Activated CD4-positive, alpha-beta T cell treated with anti-CD3 and anti-CD28 coated beads, Interleukin-2, amount 50 U/mL, for 4 hours (primary cell): Measurements from ENCODE around the gene WWP2.

Experiments
- DNase-seq, 2 experiments: peaks; one replicate each; pipeline ENCODE4 v3.0.0-alpha.2; 2020

The WWP2 gene

DNA sequence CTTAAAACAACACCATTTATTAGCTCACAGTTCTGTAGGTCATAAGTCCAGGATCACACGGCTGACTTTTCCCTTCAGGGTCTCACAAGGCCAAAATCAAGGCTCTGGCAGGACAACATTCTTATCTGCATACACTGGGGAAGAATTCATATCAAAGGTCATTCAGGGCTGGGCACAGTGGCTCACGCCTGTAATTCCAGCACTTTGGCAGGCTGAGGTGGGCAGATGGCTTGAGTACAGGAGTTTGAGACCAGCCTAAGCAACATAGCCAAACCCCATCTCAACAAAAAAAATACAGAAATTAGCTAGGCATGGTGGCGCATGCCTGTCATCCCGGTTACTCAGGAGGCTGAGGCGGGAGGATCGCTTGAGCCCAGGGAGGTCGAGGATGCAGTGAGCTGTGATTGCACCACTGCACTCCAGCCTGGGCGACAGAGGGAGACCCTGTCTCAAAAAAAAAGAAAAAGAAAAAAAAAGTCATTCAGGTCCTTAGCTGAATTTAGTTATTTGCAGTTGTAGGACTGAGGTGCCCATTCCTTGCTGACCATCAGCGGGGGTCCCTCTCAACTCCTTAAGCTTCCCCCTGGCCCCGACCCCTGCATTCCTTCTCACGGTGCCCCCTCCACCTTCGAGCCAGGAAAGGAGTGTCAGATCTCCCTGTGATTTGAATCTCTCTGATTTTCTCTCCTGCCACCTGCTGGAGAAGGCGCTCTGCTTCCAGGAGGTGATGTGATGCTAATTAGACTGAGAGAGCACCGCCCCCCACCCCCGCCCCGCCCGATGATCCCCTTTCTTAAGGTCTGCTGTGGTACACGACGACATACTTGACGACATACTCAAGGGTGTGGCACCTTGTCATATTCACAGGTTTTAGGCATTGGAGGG is 97.2 kb downstream of the WWP2 start:
- no peak for DNase-seq

DNA sequence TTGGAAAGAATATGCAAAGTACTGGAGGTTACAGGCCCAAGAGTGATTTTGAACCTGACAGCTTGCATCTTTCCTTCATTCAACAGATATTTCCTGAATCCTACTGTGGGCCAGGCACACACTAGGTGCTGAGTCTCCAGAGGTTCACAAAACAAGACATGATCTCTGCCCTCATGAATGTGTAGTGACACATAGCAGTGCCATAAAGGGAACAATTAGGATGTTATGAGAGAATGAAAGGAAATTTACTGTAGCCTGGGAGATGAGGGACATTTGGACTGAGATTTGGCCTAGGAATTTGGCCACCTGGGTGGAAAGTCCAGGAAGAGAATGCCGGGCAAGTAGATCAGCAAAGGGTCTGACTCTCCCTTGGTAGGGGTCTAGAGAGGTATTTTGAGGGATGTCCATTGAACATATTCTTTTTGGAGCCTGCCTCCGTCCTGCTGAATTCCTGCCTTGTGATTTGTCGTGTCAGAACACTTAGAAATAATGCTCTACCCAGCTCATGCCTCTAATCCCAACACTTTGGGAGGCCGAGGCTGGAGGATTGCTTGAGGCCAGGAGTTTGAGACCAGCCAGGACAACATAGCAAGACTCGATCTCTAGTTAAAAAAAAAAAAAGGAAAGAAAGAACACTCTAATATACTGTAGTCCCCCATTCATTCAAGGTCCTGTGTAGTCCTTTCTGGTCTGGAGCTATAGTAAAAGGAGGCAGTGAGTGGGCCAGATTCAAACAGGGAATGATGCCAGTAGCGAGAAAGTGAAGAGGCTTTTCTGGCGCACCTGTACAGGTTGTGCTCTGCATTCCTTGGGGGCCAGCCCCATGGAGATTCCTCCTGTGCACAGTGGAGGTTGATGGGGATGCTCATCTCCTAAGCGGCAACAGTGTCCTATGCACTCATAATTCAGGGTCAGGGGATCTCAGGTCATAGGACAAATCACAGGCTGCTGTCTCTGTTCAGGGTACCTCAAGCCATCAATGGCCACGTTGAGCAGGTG is 98.4 kb downstream of the WWP2 start:
- no peak for DNase-seq

DNA sequence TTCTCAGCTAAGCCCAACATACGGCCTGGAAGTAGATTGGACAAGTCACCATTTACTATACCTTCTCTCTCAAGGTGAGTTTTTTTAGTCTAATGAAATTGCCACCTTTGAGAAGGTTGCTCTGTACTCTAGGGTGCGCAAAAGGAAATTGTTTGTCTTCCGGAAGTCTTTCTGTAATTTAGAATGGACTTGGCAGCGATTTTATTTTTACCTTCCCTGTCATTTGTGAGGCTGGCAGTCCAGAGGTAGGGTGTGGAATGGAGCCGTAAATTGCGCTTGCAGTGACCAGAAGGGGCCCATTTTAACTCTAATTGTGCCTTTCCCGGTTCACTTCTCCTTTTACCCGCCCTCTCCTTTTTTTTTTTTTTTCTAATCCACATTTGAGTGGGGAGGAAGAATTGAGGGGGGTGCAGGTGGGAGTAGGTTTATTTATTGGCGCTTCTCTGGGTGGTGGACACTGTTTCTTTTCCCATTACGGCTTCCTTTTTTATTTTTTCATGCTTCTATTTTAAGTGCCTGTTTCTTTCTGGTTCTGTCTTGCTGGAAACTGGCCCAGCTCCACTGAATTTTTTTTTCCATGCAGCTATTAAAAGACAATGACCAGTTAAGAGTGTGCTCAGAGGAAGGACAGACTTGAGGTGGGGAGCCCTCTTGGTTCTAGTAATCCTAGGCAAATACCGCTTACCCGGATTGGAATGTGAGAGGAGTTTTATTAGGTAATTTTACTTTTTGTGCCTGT is 99.3 kb downstream of the WWP2 start:
- DNase-seq: no peak

DNA sequence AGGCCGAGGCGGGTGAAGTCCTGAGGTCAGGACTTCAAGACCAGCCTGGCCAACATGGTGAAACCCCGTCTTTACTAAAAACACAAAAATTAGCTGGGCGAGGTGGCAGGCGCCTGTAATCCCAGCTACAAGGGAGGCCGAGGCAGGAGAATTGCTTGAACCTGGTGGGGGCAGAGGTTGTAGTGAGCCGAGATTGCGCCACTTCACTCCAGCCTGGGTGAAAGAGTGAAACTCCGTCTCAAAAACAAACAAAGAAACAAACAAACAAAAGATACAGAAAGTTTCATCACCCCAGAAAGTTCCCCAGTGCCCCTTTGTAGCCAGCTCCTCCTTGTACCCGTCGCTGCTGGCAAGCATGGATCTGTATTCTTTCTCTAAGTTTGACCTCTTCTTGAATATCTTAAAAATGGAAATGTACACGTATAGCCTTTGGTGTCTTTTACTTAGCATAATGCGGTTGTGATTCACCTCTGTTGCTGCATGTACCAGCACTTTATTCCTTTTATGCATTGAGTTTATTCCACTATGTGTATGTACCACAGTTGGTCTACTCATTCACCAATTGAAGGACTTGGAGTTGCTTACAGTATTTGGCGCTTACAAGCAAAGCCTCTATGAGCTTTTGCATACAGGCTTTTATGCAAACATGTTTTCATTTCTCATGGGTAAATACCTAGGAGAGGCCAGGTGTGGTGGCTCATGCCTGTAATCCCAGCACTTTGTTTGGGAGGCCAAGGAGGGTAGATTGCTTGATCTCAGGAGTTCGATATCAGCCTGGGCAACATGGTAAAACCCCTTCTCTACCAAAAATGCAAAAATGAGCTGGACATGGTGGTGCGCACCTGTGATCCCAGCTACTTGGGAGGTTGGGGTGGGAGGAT is 101.5 kb downstream of the WWP2 start:
- no peak for DNase-seq

DNA sequence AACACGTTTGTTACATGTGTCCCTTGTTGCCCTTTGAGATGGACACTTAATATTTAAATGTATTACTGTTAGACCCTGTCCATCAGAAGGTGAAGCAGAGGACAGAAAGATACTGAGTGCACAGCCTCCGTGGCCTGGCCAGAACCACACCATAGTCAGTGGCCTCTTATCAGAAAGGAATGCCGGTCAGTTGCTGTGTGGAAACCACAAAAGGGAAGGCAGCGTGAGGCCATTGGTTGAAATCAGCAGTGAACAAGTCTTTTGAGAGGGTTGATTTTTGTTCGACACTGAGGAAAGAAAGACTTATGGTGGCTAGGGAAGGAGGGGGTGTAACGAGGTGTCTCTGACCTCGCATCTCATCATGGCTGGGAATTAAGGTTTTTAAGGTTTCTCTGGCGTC is 103.6 kb downstream of the WWP2 start:
- DNase-seq: no peak

DNA sequence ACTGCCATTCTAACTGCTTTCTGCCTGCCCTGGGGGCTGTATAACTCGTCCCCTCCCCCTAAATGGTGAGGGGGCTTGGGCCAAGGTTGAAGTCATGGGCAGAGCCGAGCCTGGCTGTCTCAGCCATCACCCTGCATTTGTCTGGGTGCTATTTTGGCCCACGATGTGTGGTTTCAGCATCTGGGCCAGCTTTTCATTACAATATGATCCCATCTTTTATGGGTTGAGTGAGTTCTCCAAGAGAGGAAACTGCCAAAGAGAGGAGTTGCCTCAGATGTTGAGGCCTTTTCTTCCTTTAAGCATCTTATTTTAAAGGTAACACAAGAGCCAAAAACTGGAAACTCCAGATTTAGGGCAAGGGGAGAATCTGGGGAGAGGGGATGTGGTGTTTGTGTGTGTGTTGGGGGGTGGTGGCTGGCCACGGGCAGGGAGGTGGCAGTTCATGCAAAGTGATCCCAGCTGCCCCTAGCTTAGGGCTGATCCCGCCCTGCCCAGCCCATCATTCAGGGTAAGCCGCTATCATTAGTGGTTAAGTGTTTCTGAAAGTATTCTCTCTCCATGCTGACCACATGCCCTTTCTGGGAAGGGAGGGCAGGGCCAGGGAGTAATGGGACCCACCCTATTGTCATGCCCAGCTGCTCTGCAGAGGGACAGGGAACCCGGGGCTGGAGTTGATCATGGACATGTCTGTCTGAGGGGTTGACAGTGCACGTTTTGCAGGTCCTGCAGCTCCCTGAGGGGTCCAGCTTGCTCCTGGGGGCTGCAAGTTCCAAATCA is 105.8 kb downstream of the WWP2 start:
- no peak for DNase-seq

DNA sequence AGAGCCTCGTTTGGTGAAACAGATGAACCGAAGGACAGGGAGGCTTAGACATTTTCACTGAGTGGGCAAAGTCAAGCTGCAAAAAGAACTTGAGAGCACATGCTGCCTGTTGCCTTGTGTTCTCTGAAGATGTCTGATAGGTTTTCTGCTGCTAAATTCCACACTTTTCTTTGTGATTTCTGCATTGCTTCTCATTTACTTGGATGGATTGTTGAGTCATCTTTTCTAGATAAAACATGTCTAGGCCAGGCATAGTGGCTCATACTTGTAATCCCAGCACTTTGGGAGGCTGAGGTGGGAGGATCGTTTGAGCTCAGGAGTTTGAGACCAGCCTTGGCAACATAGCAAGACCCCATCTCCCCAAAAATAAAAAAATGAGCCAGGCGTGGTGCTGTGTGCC is 108.6 kb downstream of the WWP2 start:
- no peak for DNase-seq

DNA sequence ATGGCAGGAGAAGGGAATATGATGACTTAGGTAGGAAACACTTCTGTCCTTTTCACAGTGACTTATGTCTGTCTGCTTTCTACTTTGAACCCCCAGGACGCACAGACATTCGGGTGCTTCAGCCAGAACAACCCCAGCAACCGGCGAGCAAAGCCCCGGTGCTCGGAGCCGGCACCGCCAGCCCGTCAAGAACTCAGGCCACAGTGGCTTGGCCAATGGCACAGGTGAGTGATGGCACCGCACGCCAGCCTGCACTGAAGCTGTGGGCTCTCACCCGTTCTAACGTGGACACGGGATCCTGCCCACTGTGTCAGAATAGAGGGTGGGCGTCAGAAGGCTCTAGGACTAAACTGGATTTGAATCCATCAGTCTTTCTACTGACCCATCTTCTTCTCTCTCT is 109.6 kb downstream of the WWP2 start:
- DNase-seq: no peak

DNA sequence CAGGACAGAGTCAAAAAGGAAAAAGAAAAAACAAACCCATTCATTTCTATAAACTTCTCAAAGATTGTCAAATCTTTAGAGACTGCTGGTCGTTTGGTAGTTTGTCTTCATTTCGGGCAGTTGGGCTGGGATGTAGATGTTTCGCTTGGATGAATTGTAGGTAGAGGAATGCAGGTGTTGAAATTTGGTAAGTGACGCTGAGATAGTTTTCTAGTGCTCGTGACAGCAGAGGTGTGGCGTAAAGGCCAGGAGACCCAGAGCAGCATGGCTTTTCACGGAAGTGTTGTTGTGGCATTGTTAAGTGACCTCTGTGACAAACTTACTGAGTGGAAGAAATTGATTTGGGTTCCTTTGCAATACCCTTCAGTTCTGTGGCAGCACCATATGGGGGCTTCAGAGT is 110.8 kb downstream of the WWP2 start:
- no peak for DNase-seq

DNA sequence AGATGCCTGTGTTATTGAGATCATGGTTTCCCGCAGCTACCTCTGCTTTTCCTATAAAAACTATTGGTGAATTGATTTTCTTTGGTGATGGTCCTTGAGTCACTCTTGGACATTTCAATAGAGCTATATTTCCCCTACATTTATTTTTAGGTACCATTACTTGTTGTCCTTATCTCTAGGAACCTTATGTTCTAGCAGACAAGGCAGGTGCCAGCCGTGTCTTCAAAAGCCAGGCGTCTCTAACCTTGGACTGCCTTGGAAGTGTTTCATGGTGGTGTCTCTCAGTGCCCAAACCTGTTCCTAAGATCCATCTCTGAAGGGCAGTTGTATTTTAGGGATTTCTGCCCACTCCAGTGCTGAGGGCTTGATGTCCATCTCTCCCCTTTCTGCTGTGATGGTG is 111.7 kb downstream of the WWP2 start:
- DNase-seq: no peak

DNA sequence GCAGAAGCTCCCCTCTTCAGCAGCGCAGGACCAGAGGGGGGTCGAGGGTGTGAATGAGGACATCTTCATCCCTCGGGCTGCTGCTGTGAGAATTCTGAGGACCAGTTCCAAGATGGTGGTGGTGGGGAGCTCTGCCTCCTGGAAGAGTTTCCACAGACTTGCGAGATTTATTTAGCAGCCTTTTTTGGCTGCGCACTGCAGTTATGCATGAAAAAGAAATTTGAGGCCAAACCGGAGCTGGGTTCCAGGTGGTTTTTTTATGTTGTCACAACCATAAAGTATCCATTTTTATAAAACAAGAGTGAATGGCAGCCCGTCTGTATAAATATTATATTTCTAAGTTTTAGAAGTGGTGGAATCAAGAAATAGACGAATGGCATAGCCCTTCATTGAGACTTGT is 112.1 kb downstream of the WWP2 start:
- DNase-seq: no peak

DNA sequence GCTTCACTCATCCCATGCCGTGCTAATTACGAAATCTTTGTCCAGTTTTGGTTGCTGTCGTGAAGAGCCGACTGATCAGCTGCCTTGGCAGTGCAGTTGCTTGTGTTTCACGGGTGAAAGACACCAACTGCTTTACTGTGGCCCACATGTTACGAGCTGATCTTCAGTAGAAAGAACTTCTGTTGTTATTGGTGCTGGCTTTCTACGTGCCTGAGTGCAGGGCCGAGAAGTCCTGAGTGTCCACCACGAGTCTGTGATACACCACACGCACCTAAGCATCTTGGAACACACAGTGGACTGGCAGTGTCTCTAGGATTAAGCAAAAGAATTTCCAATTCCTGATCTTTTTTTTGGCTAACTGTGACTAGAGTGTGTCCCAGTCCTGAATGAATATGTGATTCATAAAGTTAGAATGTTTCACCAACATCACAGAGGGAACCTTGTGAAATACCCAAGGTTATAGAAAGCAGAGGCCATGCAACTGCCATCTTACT is 118.6 kb downstream of the WWP2 start:
- no peak for DNase-seq

DNA sequence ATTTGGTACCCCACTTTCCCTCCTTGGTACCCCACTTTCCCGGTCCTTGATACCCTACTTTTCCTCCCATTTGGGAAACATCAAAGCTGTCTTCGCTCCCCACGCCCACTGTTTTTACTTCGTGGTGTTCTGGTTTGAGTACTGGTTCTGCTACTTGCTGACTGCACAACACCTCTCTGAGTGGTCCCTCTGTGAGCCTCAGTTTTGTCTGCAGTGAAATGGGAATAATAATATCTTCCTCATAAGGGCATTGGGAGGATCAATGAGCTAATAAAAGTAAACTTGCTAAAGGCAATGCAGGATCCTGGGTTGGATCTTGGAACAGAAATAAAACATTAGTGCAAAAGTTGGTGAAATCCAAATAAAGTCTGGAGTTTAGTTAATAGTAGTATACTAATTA is 119.0 kb downstream of the WWP2 start:
- no peak for DNase-seq

DNA sequence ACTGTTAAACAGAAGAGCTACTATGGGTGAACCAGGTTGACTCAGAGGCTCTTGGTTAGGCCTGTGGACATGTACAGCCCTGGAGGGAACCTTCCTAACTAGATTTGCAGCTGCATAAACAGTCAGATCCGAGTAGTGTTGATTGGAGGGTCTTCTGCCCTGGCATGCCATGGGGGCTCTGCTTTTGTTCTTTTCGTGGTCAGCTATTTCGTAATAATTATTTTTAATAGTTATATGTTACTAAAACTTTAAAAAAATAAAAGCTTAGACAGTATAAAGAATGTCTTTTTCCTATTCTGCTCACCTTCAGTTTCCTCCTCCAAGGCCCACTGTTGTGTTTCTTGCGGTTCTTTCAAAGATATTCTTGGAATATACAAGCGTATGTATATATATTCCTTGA is 121.6 kb downstream of the WWP2 start:
- DNase-seq: no peak

DNA sequence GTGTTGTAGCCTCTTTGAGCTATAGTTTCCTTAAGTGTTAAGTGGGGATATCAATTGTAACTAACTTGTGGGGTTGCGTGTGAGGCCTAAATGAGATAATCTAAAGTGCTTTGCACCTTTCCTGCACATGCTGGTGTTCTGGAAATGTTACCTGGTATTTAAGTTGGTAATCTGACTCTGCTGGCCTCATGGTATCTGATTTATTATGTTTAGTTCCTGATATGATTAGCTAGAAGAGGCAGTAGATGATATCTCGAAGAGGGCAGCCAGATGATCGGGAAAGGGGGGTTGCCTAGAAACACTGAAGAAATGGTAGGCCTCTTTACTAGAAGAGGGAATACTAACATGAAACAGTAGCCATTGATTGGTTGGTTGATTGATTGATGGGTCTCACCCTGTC is 123.6 kb downstream of the WWP2 start:
- no peak for DNase-seq

DNA sequence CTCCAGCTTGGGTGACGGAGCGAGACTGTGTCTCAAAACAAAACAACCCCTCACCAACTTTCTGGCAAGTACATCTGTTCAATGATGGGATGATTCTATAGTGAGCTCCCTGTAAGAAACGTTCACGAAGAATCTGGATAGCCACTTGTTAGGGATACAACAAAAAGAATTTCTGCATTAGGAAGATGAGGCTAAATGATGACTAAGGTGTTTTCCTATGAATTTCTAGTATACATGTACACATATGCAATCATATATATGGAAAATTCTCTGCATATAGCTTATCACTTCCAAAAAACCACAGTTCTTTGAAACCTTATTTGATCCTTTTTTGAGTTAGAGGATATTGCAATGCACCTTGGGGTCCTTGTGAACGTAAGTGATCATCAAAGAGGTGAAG is 124.6 kb downstream of the WWP2 start:
- no peak for DNase-seq

DNA sequence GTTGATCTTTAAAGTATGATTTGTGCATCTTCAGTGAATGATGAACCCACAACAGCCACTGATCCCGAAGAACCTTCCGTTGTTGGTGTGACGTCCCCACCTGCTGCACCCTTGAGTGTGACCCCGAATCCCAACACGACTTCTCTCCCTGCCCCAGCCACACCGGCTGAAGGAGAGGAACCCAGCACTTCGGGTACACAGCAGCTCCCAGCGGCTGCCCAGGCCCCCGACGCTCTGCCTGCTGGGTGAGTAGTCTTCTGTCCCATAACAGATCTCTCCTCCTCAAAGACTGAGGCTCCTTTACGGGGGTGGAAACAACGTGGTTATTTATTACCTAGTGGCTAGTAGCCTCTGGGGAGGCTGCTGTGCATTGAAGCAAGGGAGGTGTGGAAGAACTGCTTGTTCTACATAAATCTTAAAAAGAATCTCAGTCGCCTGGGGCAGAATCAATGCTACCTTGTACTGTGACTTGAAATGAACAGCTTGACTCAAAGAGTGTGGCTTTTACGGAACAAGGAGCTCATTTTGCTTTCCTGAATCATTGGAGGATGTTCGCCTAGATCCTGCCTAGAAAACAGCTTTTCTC is 126.0 kb downstream of the WWP2 start:
- no peak for DNase-seq

DNA sequence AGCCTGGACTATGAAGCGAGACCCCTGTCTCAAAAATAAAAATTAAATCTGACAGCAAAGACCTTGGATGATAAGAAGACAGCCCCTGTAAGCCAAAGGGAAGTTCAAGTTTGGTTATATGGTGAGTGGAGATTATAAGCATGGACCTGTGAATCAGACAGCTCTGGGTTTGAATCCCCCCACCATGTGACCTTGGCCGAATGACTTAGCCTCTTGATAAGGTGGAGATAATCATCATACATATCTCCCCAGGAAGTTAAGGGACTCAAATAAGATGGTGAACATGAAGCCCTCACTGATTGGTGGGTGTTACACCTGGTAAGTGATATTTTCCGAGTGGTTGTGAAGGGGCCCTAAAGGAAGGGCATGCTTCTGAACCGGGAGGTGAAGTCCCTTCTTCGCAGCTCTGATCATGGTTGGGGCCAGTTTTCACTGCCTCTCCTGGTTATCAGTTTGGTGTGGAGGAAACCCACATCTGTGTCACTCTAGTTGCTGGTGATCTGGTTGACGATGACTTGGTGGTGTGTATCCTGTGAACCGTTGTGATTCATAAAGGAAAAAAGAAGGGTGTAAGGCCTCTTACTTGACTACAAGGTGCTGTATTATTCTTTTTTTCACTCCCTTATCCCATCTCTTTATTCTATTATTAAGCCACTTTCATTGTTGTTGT is 127.3 kb downstream of the WWP2 start:
- no peak for DNase-seq

DNA sequence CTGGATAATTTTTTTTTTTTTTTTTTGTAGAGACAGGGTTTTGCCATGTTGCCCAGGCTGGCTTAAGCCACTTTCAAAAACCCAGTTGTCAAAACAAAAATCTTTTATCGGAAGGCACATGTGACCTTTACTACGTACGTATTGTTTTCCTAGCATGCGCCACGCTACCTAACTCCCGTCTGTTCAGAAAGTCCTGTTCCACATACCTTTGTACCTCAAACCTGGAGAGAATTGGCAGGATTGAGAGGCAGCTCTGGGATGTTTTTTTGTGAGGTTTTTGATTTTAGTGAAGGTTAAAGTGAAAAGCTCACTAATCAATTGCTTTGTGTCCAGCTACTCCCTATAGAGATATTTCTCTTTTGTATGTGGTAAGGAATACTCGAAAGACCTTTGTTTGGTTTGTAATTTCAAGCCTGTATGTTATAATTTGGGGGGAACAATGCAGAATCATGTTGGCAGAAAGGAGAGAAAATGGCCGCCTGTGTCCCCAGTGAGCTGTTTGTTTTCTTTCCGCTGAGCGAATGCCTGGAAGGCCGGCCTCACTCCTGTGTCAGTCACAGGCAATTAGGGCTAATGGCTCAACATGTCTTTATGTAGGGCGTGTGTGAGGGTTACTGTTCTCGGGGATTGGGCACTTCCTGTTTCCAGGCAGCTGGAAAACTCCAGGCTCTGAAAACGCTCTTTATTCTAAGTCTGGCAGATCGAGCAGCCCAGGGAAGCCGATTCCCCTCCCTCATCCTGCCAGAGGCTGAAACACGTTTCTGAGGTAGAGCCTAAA is 128.2 kb downstream of the WWP2 start:
- DNase-seq: no peak
